Osteocyte (in vitro differentiated cells): ENCODE data around the gene KIF13A. TPM values are rescaled to one million over a fixed set of nuclear protein-coding genes. Genes with fewer than 3 reads are reported as not detected.
A peak's percentile ranks its signal among the peaks of the same experiment; 100 is the strongest.

ENCODE experiments used
- DNase-seq: peaks from one replicate; pipeline ENCODE4 v3.0.0; 2021; ENCODE audit warnings: mixed read lengths; ENCODE audit not compliant: unreplicated experiment; ENCODE audit errors: extremely low spot score
- H3K27ac Mint-ChIP-seq: one replicate; pipeline ENCODE4 v1.8.0; 2021; ENCODE audit warnings: mild to moderate bottlenecking, mixed read lengths; ENCODE audit not compliant: unreplicated experiment
- H3K27me3 Mint-ChIP-seq: one replicate; pipeline ENCODE4 v1.8.0; 2021; ENCODE audit warnings: mixed read lengths; ENCODE audit not compliant: unreplicated experiment
- H3K36me3 Mint-ChIP-seq: one replicate; pipeline ENCODE4 v1.8.0; 2021; ENCODE audit warnings: mixed read lengths; ENCODE audit not compliant: unreplicated experiment
- H3K4me1 Mint-ChIP-seq: one replicate; pipeline ENCODE4 v1.8.0; 2021; ENCODE audit warnings: mixed read lengths; ENCODE audit not compliant: unreplicated experiment
- H3K4me3 Mint-ChIP-seq: one replicate; pipeline ENCODE4 v1.8.0; 2021; ENCODE audit warnings: mild to moderate bottlenecking, moderate library complexity, mixed read lengths; ENCODE audit not compliant: unreplicated experiment
- H3K9me3 Mint-ChIP-seq: one replicate; pipeline ENCODE4 v1.8.0; 2021; ENCODE audit warnings: mixed read lengths; ENCODE audit not compliant: unreplicated experiment
- total RNA-seq: library from RNA; stranded (reverse); gene quantifications from 2 replicates; pipeline ENCODE4 v1.2.1, GENCODE V29; 2021
- TF ChIP-seq, protein P1 (sequence below): fragments of 200-600 bp; sonication (generic); IDR thresholded peaks from 2 replicates; pipeline ENCODE4 v1.5.0; 2021; ENCODE audit warnings: antibody characterized with exemption, mild to moderate bottlenecking, moderate library complexity

The KIF13A gene
- total RNA-seq, 1 donor from 2014 or later: 47.5 TPM

DNA sequence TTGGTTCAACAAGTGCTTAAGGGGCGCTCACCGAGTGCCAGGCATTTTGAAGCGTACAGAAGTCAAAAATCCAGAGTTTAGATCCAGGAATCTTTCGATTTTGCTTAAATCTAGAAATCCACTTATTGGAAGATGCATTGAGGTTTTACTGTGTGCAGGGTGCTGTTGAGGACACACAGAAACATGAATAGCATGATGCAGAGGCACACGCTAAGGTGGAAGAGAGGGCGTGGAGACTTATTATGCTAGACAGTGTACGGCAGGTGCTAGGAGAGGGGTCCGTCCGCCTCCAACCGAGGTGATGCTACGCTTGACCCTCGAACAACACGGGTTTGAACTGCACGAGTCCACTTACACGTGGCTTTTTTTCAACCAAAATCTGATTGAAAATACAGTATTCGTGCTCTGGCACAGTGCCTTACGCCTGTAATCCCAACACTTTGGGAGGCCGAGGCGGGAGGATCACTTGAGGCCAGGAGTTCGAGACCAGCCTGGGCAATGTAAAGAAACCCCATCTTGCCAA, 1.0 kb upstream of the KIF13A start:
- H3K9me3 Mint-ChIP-seq: no peaks in the 10 kb centered on the region
- peak overlapping the region; percentile 94 for H3K4me3 Mint-ChIP-seq
- no peak for DNase-seq
- peaks cover 44% of the 10 kb centered on the region for H3K4me1 Mint-ChIP-seq
- TF ChIP-seq, protein P1, sequence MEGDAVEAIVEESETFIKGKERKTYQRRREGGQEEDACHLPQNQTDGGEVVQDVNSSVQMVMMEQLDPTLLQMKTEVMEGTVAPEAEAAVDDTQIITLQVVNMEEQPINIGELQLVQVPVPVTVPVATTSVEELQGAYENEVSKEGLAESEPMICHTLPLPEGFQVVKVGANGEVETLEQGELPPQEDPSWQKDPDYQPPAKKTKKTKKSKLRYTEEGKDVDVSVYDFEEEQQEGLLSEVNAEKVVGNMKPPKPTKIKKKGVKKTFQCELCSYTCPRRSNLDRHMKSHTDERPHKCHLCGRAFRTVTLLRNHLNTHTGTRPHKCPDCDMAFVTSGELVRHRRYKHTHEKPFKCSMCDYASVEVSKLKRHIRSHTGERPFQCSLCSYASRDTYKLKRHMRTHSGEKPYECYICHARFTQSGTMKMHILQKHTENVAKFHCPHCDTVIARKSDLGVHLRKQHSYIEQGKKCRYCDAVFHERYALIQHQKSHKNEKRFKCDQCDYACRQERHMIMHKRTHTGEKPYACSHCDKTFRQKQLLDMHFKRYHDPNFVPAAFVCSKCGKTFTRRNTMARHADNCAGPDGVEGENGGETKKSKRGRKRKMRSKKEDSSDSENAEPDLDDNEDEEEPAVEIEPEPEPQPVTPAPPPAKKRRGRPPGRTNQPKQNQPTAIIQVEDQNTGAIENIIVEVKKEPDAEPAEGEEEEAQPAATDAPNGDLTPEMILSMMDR: no peak
- no peaks in the 10 kb centered on the region for H3K27me3 Mint-ChIP-seq
- H3K36me3 Mint-ChIP-seq: peaks cover 3% of the 10 kb centered on the region
- H3K27ac Mint-ChIP-seq: peak overlapping the region; percentile 97

DNA sequence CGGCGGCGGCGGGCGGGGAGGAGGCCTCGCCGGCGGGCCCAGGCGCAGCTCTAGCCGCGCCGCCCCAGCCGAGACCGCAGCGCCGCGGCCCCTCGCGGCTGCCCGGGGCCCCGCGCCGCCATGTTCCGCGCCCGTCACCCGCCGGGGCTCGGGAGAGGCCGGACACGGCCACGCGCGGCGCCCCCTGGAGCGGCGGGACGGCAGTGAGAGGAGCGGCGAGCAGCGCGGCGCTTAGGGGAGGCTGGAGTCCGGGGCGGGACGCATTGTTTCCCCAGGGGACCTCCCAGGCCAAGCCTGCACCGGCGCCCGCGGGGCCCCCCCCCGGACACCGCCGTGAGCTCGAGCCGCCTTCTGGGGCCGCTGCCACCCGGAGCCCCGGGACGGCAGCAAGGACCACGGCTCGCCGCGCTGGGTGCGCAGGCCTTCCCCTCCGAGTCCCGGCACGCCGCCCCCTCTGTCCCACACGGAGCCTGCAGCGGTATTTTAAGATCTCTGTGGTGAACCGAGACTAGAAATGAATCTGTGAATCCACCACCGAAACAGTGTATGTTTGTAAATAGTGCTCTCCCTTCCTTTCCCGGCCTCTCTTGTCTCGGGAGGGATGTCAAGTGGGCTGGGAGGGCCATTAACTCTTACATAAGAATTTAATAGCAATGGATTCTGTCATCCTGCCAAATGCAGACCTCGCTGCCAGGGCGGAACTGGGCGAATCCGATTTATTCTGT, 424 bp upstream of the KIF13A start:
- peak; percentile 89 for DNase-seq
- Mint-ChIP-seq H3K4me1 (peaks cover 41% of the 10 kb centered on the region), H3K27ac (peak overlapping the region; percentile 97), H3K4me3 (peak overlapping the region; percentile 94), H3K27me3 (no peaks in the 10 kb centered on the region), H3K9me3 (no peaks in the 10 kb centered on the region), H3K36me3 (peaks cover 3% of the 10 kb centered on the region)
- TF ChIP-seq, protein P1: peak; percentile 41

DNA sequence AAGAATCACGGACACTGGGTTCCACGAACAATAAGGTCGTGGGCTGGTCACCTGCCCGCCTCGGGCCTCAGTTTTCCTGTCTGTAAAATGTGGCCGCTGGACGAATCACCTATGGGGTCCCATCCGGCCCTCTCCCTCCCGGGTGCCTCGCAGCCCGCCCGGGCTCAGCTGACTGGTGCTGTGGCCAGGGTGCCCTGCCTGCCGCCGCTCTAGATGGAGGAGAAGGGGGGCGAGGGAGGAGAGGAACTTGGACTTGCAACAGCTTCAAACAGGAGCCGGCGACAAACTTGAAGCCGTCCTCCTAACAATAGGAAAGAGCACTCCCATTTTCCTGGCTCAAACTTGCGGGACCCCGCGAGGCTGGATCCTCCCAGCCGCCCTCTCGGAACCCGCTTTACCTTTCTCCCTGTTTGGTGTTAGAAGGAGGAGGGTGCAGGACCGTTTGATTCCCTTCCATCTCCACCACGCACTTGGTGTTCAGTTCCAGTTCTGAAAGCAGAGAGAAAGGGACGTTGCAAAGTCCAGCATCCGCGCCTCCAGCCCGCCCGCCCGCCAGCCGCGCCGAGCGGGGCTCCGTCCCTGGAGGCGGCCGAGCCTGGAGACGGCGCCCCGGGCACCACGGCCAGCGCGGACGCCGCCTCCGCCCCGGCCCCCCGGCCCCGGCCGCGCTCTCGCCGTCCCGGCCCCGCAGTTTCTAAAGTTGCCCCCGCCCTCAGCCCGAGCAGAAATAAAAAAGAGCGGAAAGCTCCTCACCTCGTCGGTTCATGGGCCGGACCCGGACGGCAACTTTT, 584 bp downstream of the KIF13A start:
- peaks cover 7% of the 10 kb centered on the region for H3K36me3 Mint-ChIP-seq
- peak overlapping the region; percentile 87 for H3K4me3 Mint-ChIP-seq
- DNase-seq: no peak
- TF ChIP-seq, protein P1: no peak
- no peaks in the 10 kb centered on the region for H3K9me3 Mint-ChIP-seq
- no peaks in the 10 kb centered on the region for H3K27me3 Mint-ChIP-seq
- H3K27ac Mint-ChIP-seq: peak overlapping the region; percentile 89
- peaks cover 41% of the 10 kb centered on the region for H3K4me1 Mint-ChIP-seq

DNA sequence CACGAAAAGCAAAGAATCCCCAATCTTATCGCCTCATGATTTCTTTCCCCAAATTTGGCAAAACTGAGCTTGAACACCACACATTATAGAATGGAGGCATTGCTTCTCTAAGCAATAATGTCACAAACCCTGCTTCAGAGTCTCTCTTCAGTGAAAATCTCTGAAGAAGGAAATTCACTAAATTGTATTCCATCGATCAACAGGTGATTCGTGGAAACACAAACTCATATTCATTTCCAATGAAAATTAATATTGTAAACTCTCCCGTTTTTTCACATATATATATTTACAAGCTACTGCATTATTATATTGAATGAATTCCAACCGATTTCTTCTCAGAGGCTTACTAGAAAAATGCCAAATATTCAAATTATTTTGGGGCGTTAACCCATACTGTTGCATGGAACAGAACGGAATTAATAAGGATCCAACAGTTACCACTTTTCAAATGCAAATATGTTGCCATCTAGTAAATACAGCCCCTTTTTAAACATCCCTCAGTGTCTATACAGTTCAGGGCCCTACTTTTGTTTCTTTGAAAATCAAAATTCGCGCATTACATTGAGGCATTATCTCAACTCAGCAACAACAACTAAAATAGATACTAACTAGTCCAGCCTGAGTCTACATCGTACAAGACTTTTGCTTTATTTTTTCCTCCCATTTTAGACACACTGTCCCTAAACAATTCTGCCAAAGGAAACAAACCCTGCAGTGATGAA, 1.3 kb downstream of the KIF13A start:
- Mint-ChIP-seq H3K27me3 (no peaks in the 10 kb centered on the region), H3K27ac (peak overlapping the region; percentile 89), H3K4me3 (peak overlapping the region; percentile 87), H3K9me3 (no peaks in the 10 kb centered on the region), H3K36me3 (peaks cover 7% of the 10 kb centered on the region), H3K4me1 (peaks cover 44% of the 10 kb centered on the region)
- no peak for DNase-seq
- TF ChIP-seq, protein P1: no peak
